HCEC 1CT (cell line): Measurements from ENCODE around the gene RRP1.

Experiments
- DNase-seq: peaks from one replicate; pipeline ENCODE4 v3.0.0-alpha.2; 2017

RRP1 gene

GRCh38 chr21:43846430-43846829 lies 57.1 kb downstream of the RRP1 start:
- DNase-seq = no peak

GRCh38 chr21:43847301-43847700 lies 57.9 kb downstream of the RRP1 start:
- no peak for DNase-seq

GRCh38 chr21:43848771-43849170 lies 59.4 kb downstream of the RRP1 start:
- no peak for DNase-seq

- DNase-seq = no peak
Measured at GRCh38 chr21:43849532-43850299, 60.3 kb downstream of the RRP1 start.

- DNase-seq = no peak
Measured at GRCh38 chr21:43850728-43851295, 61.4 kb downstream of the RRP1 start.

GRCh38 chr21:43851593-43851992 lies 62.2 kb downstream of the RRP1 start:
- DNase-seq = no peak

- DNase-seq = no peak
Measured at GRCh38 chr21:43853851-43854772, 64.7 kb downstream of the RRP1 start.
